Adrenal gland (tissue), 12 donors: Measurements from ENCODE around the gene NCMAP. TPM values are rescaled to one million over a fixed set of nuclear protein-coding genes. Genes with fewer than 3 reads are reported as not detected.

Experiments
- DNase-seq, 7 donors: peaks; one replicate each; pipeline ENCODE4 v3.0.0-alpha.2; 2019 to 2020
- H3K27ac ChIP-seq, 5 donors: fragments of 200-600 bp; sonication (generic) in 4 of 5; 1 replicate in 3 of 5; 2 replicates in 2 of 5; pipeline versions ENCODE4 v1.5.1 to v1.8.0; 2016 to 2020; ENCODE audit warnings: mild to moderate bottlenecking in 1 of 5
- H3K27me3 ChIP-seq: fragments of 200-600 bp; 2 replicates; pipeline ENCODE4 v1.8.0; 2021
- H3K36me3 ChIP-seq, 2 donors: fragments of 200-600 bp; replicated peaks in 1 of 2; 1 replicate in 1 of 2; 2 replicates in 1 of 2; pipeline versions ENCODE4 v1.5.1 to v1.8.0; 2018 to 2022
- H3K4me1 ChIP-seq, 2 donors: fragments of 200-600 bp; replicated peaks in 1 of 2; 1 replicate in 1 of 2; 2 replicates in 1 of 2; pipeline versions ENCODE4 v1.5.1 to v1.8.0; 2018 to 2021
- H3K4me3 ChIP-seq, 4 donors: fragments of 200-600 bp; sonication (generic) in 3 of 4; one replicate each; pipeline ENCODE4 v1.5.1; 2016 to 2018
- H3K9me3 ChIP-seq, 3 donors: fragments of 200-600 bp; sonication (generic) in 1 of 3; replicated peaks in 1 of 3; 1 replicate in 2 of 3; 2 replicates in 1 of 3; pipeline versions ENCODE4 v1.5.1 to v1.8.0; 2016 to 2021
- CTCF ChIP-seq, 6 experiments: fragments of 450-650 bp in 4 of 6; fragments of 200-600 bp in 2 of 6; sonication (generic) in 1 of 6; IDR thresholded peaks; 1 replicate in 5 of 6; 2 replicates in 1 of 6; pipeline versions ENCODE4 v1.5.1 to v1.8.0; 2016 to 2021; ENCODE audit warnings: antibody characterized with exemption in 6 of 6, mild to moderate bottlenecking in 2 of 6, moderate library complexity in 1 of 6
- POLR2A ChIP-seq, 2 donors: fragments of 450-650 bp; IDR thresholded peaks; one replicate each; pipeline ENCODE4 v1.6.1; 2017; ENCODE audit warnings: antibody characterized with exemption in 2 of 2, mild to moderate bottlenecking in 2 of 2, moderate library complexity in 1 of 2
- WGBS, 4 donors: extraction: QIAGEN DNeasy Blood & Tissue Kit in 2 of 4; methylation state at CpG; one replicate each; pipeline versions ENCODE4 v1.1.5 to v1.1.7; 2013 to 2017; 5-methylcytosine and 5-hydroxymethylcytosine counted together
- intact Hi-C, 2 donors: fragments of 100-400 bp; cut with DNase I; formaldehyde crosslinking; loops; one replicate each; pipeline versions ENCODE4 v1.14.1 to v1.15.0; 2022 to 2023
- polyA plus RNA-seq, 3 donors: library from polyadenylated mRNA; stranded (reverse); fragments of 200-250 nt in 2 of 3; fragments of 350-450 nt in 1 of 3; fragmentation: Illumina TruSeq in 1 of 3; extraction: RNeasy Lipid Tissue Mini Kit (QIAGEN cat#74804) in 1 of 3; gene quantifications; one replicate each; pipeline ENCODE4 v1.2.3, GENCODE V29; 2013 to 2014
- total RNA-seq, 9 donors: library from RNA; depleted of rRNA in 4 of 9; stranded (reverse); fragments of >200 nt in 4 of 9; fragments of 120-200 nt in 1 of 9; fragmentation: NEBNext Ultra II Directional in 1 of 9; extraction: Animal tissue kit (Norgen Biotek cat#: 25700) in 1 of 9; gene quantifications; one replicate each; pipeline versions ENCODE4 v1.1.0 to v1.2.4, GENCODE V29; 2013 to 2023
- donor health status: healthy with polysubstance abuse.
- donor health status: Bipolar disorder and iron deficiency.
- donor health status: DM: yes; HTN: yes; CAD: no.
- donor health status: DM: no; HTN: no; CAD: no.
- donor health status: DM: no; HTN: no; CAD: no.
- donor health status: DM: yes; HTN: yes; CAD: no.

NCMAP gene
- total and polyA plus RNA-seq, 12 donors = under 0.01 to 0.27 (median 0.09) TPM; not detected in 7

GRCh38 chr1:24578846-24579245, 23.0 kb downstream of the NCMAP start:
- Histone ChIP-seq H3K4me3 (no peak overlapping the region), H3K27ac (no peak overlapping the region), H3K9me3 (no peaks in the 10 kb centered on the region), H3K27me3 (no peaks in the 10 kb centered on the region), H3K36me3 (no peaks in the 10 kb centered on the region), H3K4me1 (no peaks in the 10 kb centered on the region)
- intact Hi-C loops = no loop called here
- DNase-seq = no peak
- WGBS, 4 donors = 83 to 97% (median 91%) methylated on average over 6 to 7 of the region's 7 CpGs
- TF ChIP-seq POLR2A (IDR thresholded peaks at IDR 0.05) = no peak
- no peak for TF ChIP-seq CTCF (IDR thresholded peaks at IDR 0.05)

GRCh38 chr1:24580756-24581155, 24.9 kb downstream of the NCMAP start:
- 64 to 77% (median 75%) methylated on average over 10 of the region's 10 CpGs for WGBS, 4 donors
- Histone ChIP-seq H3K36me3 (no peaks in the 10 kb centered on the region), H3K9me3 (no peaks in the 10 kb centered on the region), H3K4me1 (no peaks in the 10 kb centered on the region), H3K4me3 (no peak overlapping the region), H3K27me3 (no peaks in the 10 kb centered on the region), H3K27ac (no peak overlapping the region)
- DNase-seq = no peak
- intact Hi-C loops = no loop called here
- TF ChIP-seq POLR2A (IDR thresholded peaks at IDR 0.05) (no peak), CTCF (IDR thresholded peaks at IDR 0.05) (no peak)

GRCh38 chr1:24584171-24584647, 28.3 kb downstream of the NCMAP start:
- Histone ChIP-seq H3K27ac (no peak overlapping the region), H3K4me1 (no peaks in the 10 kb centered on the region), H3K36me3 (no peaks in the 10 kb centered on the region), H3K27me3 (no peaks in the 10 kb centered on the region), H3K4me3 (no peak overlapping the region), H3K9me3 (no peaks in the 10 kb centered on the region)
- WGBS, 4 donors = 42 to 57% (median 50%) methylated on average over 5 to 6 of the region's 6 CpGs
- intact Hi-C loops = no loop called here
- TF ChIP-seq CTCF (IDR thresholded peaks at IDR 0.05) = no peak
- TF ChIP-seq POLR2A (IDR thresholded peaks at IDR 0.05) = no peak
- no peak for DNase-seq

- no peaks in the 10 kb centered on the region for H3K36me3 ChIP-seq
- no peaks in the 10 kb centered on the region for H3K9me3 ChIP-seq
- no peaks in the 10 kb centered on the region for H3K27me3 ChIP-seq
- no peak overlapping the region for H3K4me3 ChIP-seq
- H3K27ac ChIP-seq = no peak overlapping the region
- no peak for DNase-seq
- 74 to 88% (median 81%) methylated on average over 8 to 10 of the region's 10 CpGs for WGBS, 4 donors
- intact Hi-C loops = no loop called here
- no peaks in the 10 kb centered on the region for H3K4me1 ChIP-seq
- TF ChIP-seq POLR2A (IDR thresholded peaks at IDR 0.05) (no peak), CTCF (IDR thresholded peaks at IDR 0.05) (no peak)
These were observed 30.2 kb downstream of the NCMAP start for GRCh38 chr1:24586119-24586518.
